Smooth muscle cell (in vitro differentiated cells): ENCODE measurements around the gene RFX8. TPM values are rescaled to one million over a fixed set of nuclear protein-coding genes. Genes with fewer than 3 reads are reported as not detected.

Experiments used
- DNase-seq: peaks from one replicate; lab custom pipeline; 2025; ENCODE audit not compliant: unreplicated experiment; lab: John Stamatoyannopoulos, UW
- H2AFZ ChIP-seq: fragments of 200-600 bp; sonication (generic); 2 replicates; pipeline ENCODE4 v1.6.0; 2016; ENCODE audit warnings: antibody characterized with exemption, low read depth, mild to moderate bottlenecking
- H3F3A ChIP-seq: fragments of 200-600 bp; sonication (generic); 2 replicates; pipeline ENCODE4 v1.6.0; 2017; ENCODE audit warnings: antibody characterized with exemption, low read depth
- H3K27ac ChIP-seq: fragments of 200-600 bp; sonication (generic); 2 replicates; pipeline ENCODE4 v1.5.1; 2016; ENCODE audit warnings: low read depth, mild to moderate bottlenecking
- H3K27me3 ChIP-seq: fragments of 200-600 bp; sonication (generic); 2 replicates; pipeline ENCODE4 v1.6.1; 2016; ENCODE audit warnings: low read depth, mild to moderate bottlenecking
- H3K36me3 ChIP-seq: fragments of 200-600 bp; sonication (generic); 2 replicates; pipeline ENCODE4 v1.5.1; 2016; ENCODE audit warnings: low read depth
- H3K4me1 ChIP-seq: fragments of 200-600 bp; sonication (generic); 2 replicates; pipeline ENCODE4 v1.5.1; 2016; ENCODE audit warnings: low read depth
- H3K4me2 ChIP-seq: fragments of 200-600 bp; sonication (generic); 2 replicates; pipeline ENCODE4 v1.6.0; 2016; ENCODE audit warnings: mild to moderate bottlenecking
- H3K4me3 ChIP-seq: fragments of 200-600 bp; sonication (generic); 2 replicates; pipeline ENCODE4 v1.5.1; 2016; ENCODE audit warnings: mild to moderate bottlenecking
- H3K79me2 ChIP-seq: fragments of 200-600 bp; sonication (generic); 2 replicates; pipeline ENCODE4 v1.6.0; 2016; ENCODE audit warnings: low read depth, mild to moderate bottlenecking
- H3K9ac ChIP-seq: fragments of 200-600 bp; sonication (generic); 2 replicates; pipeline ENCODE4 v1.6.0; 2016; ENCODE audit warnings: low read depth
- H3K9me3 ChIP-seq: fragments of 200-600 bp; sonication (generic); replicated peaks from 2 replicates; pipeline ENCODE4 v1.5.1; 2016; ENCODE audit warnings: low read depth
- H4K20me1 ChIP-seq: fragments of 200-600 bp; sonication (generic); 2 replicates; pipeline ENCODE4 v1.6.0; 2016; ENCODE audit warnings: low read depth
- WGBS: methylation state at CpG from one replicate; pipeline ENCODE4 v1.1.7; 2016; ENCODE audit warnings: low lambda C conversion rate; 5-methylcytosine and 5-hydroxymethylcytosine counted together
- polyA plus RNA-seq: library from polyadenylated mRNA; unstranded; fragments of >200 nt; fragmentation: Nextera tagmentation; extraction: Ambion mirVana; gene quantifications from 2 replicates; pipeline ENCODE4 v1.2.1, GENCODE V29; 2016
- total RNA-seq: library from RNA; depleted of rRNA; stranded (reverse); fragments of >200 nt; gene quantifications from 2 replicates; pipeline ENCODE4 v1.2.3, GENCODE V29; 2014
- TF ChIP-seq, protein P1 (sequence below): fragments of 200-600 bp; sonication (generic); IDR thresholded peaks from 2 replicates; pipeline ENCODE4 v1.5.1; 2017; ENCODE audit warnings: borderline replicate concordance, mild to moderate bottlenecking, antibody characterized with exemption; ENCODE audit not compliant: insufficient read depth, poor library complexity, severe bottlenecking

The RFX8 gene
- total and polyA plus RNA-seq, 2 experiments from 2014 or later = 2.3 to 3.0 TPM

GRCh38 chr2:101361121-101361520 lies 113.8 kb downstream of the RFX8 start:
- no peaks in the 10 kb centered on the region for H3F3A ChIP-seq
- H3K4me3 ChIP-seq = no peak overlapping the region
- H3K4me1 ChIP-seq = no peaks in the 10 kb centered on the region
- no peaks in the 10 kb centered on the region for H3K36me3 ChIP-seq
- H3K4me2 ChIP-seq = no peak overlapping the region
- peak overlapping the region; percentile 34 for H3K9ac ChIP-seq
- H3K27ac ChIP-seq = peak overlapping the region; percentile 74
- 70% methylated on average over 4 of the region's 4 CpGs for WGBS
- H2AFZ ChIP-seq = no peak overlapping the region
- no peaks in the 10 kb centered on the region for H4K20me1 ChIP-seq
- no peaks in the 10 kb centered on the region for H3K27me3 ChIP-seq
- H3K79me2 ChIP-seq = no peaks in the 10 kb centered on the region
- H3K9me3 ChIP-seq = no peaks in the 10 kb centered on the region
- no peak for DNase-seq
- TF ChIP-seq, protein P1, sequence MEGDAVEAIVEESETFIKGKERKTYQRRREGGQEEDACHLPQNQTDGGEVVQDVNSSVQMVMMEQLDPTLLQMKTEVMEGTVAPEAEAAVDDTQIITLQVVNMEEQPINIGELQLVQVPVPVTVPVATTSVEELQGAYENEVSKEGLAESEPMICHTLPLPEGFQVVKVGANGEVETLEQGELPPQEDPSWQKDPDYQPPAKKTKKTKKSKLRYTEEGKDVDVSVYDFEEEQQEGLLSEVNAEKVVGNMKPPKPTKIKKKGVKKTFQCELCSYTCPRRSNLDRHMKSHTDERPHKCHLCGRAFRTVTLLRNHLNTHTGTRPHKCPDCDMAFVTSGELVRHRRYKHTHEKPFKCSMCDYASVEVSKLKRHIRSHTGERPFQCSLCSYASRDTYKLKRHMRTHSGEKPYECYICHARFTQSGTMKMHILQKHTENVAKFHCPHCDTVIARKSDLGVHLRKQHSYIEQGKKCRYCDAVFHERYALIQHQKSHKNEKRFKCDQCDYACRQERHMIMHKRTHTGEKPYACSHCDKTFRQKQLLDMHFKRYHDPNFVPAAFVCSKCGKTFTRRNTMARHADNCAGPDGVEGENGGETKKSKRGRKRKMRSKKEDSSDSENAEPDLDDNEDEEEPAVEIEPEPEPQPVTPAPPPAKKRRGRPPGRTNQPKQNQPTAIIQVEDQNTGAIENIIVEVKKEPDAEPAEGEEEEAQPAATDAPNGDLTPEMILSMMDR = no peak

GRCh38 chr2:101360232-101360631 lies 114.7 kb downstream of the RFX8 start:
- no peaks in the 10 kb centered on the region for H3F3A ChIP-seq

DNA sequence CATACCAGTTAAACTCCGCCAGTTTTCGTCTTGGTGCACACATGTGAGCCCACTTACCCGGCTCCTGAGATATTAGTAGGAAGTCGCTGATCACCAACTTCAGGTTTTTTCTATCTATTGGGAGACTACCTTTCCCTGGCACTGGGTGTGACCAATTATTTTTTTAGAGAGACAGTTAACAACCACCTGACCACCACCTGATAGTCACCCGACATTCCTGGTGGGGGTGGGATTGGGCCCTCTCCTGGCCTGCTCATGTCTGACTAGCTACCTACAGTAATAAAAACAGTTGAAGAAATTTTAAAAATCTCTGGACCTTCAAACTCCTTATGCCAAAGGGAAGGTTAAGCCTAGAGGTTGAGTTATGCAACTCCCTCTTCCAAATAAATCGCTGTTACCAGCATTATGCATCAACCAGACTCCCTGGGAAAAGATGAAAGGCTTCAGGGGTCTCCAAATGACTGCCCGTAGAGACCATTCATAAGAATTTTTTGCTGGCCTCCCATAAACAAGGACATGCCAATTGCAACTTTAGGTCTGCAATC lies 115.4 kb downstream of the RFX8 start:
- H3K36me3 ChIP-seq = no peaks in the 10 kb centered on the region
- no peak for DNase-seq
- no peaks in the 10 kb centered on the region for H3K79me2 ChIP-seq
- no peaks in the 10 kb centered on the region for H3K9me3 ChIP-seq
- TF ChIP-seq, protein P1 = no peak
- H2AFZ ChIP-seq = no peak overlapping the region
- no peak overlapping the region for H3K9ac ChIP-seq
- no peaks in the 10 kb centered on the region for H3K4me1 ChIP-seq
- H3K27ac ChIP-seq = peak overlapping the region; percentile 74
- WGBS = 83% methylated on average over 7 of the region's 7 CpGs
- no peaks in the 10 kb centered on the region for H3K27me3 ChIP-seq
- H3K4me2 ChIP-seq = no peak overlapping the region
- H4K20me1 ChIP-seq = no peaks in the 10 kb centered on the region
- no peak overlapping the region for H3K4me3 ChIP-seq
- H3F3A ChIP-seq = no peaks in the 10 kb centered on the region

More at GRCh38 chr2:101360232-101360631, 114.7 kb downstream of the RFX8 start:
- Histone ChIP-seq H3K27ac (peak overlapping the region; percentile 74), H3K4me3 (no peak overlapping the region), H4K20me1 (no peaks in the 10 kb centered on the region), H3K9me3 (no peaks in the 10 kb centered on the region), H3K36me3 (no peaks in the 10 kb centered on the region), H3K4me1 (no peaks in the 10 kb centered on the region), H3K4me2 (no peak overlapping the region), H3K9ac (peak overlapping the region; percentile 34), H3K79me2 (no peaks in the 10 kb centered on the region), H2AFZ (no peak overlapping the region), H3K27me3 (no peaks in the 10 kb centered on the region)
- TF ChIP-seq, protein P1 = no peak
- 46% methylated on average over 4 of the region's 4 CpGs for WGBS
- no peak for DNase-seq

DNA sequence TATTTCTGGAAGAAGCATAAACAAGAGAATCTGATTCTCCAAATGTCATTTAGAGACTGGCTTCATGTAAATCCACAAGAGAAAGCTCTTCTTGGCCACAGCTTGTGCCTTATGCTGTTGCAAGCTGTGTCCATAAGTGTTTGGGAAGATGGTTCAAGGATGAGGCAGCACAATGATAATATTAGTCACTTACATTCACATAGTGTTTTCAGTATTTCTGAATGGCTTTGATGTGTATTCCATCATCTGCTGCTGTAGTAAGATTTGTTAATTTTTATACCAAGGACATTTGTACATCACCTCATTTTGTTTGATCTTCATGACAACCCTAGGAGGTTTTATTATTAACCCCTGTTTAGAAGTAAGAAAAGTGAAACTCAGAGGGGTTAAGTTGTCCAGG lies 117.5 kb downstream of the RFX8 start:
- H2AFZ ChIP-seq = no peak overlapping the region
- H4K20me1 ChIP-seq = no peaks in the 10 kb centered on the region
- no peaks in the 10 kb centered on the region for H3K27me3 ChIP-seq
- no peaks in the 10 kb centered on the region for H3K79me2 ChIP-seq
- no peaks in the 10 kb centered on the region for H3K4me1 ChIP-seq
- no peak overlapping the region for H3K4me2 ChIP-seq
- no peak overlapping the region for H3K9ac ChIP-seq
- TF ChIP-seq, protein P1 = no peak
- H3F3A ChIP-seq = no peaks in the 10 kb centered on the region
- no peaks in the 10 kb centered on the region for H3K36me3 ChIP-seq
- H3K27ac ChIP-seq = no peak overlapping the region
- no peak for DNase-seq
- H3K4me3 ChIP-seq = no peak overlapping the region
- H3K9me3 ChIP-seq = no peaks in the 10 kb centered on the region
